ENCODE measurements around the gene SLC38A3.
"Not testable (repeated sequence)": the region's sequence is repeated elsewhere in the genome, so short reads cannot be mapped to it uniquely, and the experiment has no call there.

The SLC38A3 gene

DNA sequence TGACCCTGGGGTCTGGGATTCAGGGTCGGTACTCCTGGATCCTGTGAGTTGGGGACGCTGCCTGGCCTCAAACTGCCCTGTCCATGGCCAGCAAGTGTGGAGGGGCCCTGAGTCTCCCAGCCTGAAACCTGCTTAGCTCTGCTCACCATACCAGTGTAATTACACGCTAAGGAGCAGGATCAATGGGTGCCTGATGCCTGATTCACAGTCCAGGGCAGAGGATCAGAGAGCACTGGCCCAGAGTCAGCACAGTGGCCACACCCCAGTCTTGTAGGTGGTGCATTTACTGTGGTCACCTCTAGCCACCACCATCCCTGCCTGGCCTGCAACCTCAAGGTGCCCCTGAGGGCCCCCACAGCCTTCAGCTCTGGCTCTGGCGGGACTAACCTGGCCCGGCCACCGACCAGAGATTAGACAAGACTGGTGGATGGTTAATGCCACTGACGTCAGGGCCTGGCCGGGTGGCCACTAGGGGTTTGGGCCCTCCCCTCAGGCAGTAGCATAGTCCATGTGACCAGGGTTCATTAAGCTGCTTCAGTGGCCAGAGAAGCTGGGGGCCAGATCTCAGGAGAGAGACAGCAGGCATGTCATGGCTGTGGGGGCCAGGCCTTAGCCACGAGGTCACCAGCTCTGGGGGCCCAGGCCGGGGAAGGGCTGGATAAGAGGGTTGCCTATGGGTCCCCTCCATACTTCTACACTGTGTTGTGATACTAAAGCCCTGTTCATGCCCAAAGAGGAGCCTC is 3.3 kb upstream of the SLC38A3 start:
- no peak overlapping the region for H3K4me3 Mint-ChIP-seq
- ATAC-seq (replicated peaks; ENCODE audit: extremely low read depth, poor library complexity, severe bottlenecking) (no peak), DNase-seq (ENCODE audit: low spot score in 2 of 2) (no peak)
- H3K9me3 Mint-ChIP-seq, result no peaks in the 10 kb centered on the region
- H3K4me1 Mint-ChIP-seq, result no peaks in the 10 kb centered on the region
- no peak overlapping the region for H3K27ac Mint-ChIP-seq (ENCODE audit: low read depth)
- H3K27me3 Mint-ChIP-seq, result peaks cover 66% of the 10 kb centered on the region
- H3K36me3 Mint-ChIP-seq (ENCODE audit: insufficient read depth), result no peaks in the 10 kb centered on the region

DNA sequence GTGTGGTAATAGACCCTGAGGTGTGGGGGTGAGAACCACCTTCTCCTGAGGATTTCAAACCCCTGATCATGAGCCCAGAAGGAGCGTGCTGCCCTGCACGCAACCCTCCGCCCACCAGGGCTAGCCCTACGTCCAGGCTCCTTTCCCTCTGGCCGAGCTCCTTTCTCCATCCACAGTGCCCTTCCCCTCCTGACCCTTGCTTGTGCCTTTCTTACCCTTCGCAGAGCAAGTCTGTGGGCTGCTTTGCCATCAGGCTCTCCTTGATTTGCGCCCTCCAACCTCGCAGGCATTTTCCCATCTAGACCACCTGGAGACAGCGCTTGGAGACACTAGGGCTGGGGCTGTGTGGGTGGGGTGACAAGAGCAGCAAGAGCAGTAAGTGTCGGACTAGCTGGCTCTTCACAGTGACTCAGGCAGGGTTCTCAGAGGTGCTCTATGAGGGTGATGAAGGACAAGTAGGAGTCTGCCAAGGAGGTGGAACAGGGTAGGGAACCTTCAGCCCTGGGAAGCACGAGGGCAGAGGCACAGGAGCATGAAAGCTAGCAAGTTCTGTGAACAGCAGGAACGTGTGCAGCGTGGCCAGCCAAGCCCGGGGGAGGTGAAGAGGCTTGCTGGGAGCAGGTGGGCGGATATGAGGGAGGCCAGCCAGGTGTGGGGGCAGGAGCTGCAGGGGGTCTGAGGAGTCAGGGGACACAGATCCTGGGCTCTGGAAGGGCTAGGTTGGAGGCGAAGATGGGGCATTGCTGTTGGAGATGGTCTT is 2.5 kb upstream of the SLC38A3 start:
- Mint-ChIP-seq H3K27ac (ENCODE audit: low read depth) (no peak overlapping the region), H3K4me1 (no peaks in the 10 kb centered on the region), H3K27me3 (peaks cover 71% of the 10 kb centered on the region), H3K9me3 (no peaks in the 10 kb centered on the region), H3K4me3 (no peak overlapping the region), H3K36me3 (ENCODE audit: insufficient read depth) (no peaks in the 10 kb centered on the region)
- no peak for ATAC-seq (replicated peaks; ENCODE audit: extremely low read depth, poor library complexity, severe bottlenecking)
- no peak for DNase-seq (ENCODE audit: low spot score in 2 of 2)

DNA sequence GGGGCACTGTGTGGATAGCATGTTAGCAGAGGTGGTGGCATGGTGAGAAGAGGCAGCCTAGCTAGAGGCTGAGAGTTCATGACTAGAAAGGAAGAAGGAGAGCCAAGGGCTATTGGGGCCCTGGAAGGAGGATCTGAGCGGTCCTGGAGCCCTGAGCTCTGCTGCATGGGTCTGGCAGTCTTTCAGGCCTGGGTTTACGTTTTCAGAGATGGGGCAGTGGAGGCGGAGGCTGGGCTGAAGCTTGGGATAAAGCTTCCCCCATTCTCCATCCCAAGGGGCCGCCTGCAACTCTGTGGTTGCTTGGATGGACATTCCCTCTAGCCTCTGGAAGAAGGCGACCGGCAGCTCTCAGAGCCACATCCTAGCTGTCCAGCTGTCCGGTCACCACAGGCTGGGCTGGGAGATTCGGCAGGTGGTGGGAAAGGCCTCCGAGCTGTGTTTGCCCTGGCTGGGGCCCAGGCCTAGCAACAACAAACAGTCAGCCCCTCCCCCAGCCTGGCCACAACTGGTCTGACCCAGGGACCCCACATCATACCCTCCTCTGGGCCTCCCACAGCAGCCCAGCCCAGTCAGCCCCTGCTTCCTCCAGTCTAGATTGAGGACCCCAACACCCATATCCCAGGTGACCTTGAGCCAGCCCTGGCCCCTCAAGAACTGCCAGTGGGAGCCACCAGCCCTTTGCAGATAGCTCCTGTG is 1.8 kb upstream of the SLC38A3 start:
- Mint-ChIP-seq H3K27ac (ENCODE audit: low read depth) (no peak overlapping the region), H3K36me3 (ENCODE audit: insufficient read depth) (no peaks in the 10 kb centered on the region), H3K27me3 (peaks cover 73% of the 10 kb centered on the region), H3K9me3 (no peaks in the 10 kb centered on the region), H3K4me1 (no peaks in the 10 kb centered on the region), H3K4me3 (no peak overlapping the region)
- ATAC-seq (replicated peaks; ENCODE audit: extremely low read depth, poor library complexity, severe bottlenecking), result no peak
- DNase-seq (ENCODE audit: low spot score in 2 of 2), result no peak

DNA sequence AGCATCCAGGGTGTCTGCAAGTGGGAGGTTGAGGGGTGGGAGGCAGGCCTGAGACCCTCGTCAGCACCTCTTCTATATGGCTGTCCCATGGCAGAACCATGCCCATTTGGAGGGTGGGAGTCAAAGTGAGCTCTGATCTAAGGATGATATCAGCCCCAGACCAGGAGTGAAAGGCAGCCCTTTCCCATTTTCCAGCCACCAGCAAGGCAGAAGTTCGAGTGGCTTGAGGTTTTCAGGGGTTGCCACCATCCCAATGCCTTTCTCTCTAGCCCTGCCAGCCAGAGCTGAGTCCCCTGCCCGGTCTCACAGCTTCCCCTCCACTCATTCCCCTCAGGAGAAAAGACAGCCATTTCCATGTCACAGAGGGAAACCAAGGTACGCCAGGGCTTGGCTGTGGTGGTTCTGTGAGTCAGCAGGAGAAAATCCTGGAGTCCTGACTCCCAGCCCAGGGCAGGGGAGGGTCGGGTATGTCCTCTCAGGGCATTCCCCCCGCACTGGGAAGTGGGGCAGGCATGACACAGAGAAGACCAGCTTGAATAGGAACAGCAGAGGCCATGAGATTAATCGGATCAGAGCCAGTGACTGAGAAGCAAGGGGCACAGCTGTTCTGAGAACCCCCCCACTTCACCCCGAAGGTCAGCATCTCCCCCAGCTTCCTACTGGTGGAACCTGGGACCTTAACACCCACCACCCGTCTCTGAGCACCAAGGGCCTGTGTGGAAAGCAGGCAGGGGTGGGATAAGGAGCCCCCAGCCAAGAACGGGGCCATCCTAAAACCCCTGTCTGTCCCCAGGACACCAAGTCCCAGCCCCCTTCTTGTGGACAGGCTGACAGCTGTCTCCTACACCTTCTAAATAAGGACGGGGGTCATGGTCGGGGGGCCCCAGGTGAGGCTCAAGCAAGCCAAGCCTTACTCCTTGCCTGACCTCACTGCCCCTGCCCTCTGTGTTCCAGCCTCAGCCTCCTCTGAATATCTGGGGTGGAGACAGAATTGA is 965 bp upstream of the SLC38A3 start:
- Mint-ChIP-seq H3K36me3 (ENCODE audit: insufficient read depth) (no peaks in the 10 kb centered on the region), H3K9me3 (no peaks in the 10 kb centered on the region), H3K4me1 (no peaks in the 10 kb centered on the region), H3K4me3 (no peak overlapping the region), H3K27ac (ENCODE audit: low read depth) (no peak overlapping the region), H3K27me3 (peaks cover 73% of the 10 kb centered on the region)
- no peak for DNase-seq (ENCODE audit: low spot score in 2 of 2)
- ATAC-seq (replicated peaks; ENCODE audit: extremely low read depth, poor library complexity, severe bottlenecking), result no peak

DNA sequence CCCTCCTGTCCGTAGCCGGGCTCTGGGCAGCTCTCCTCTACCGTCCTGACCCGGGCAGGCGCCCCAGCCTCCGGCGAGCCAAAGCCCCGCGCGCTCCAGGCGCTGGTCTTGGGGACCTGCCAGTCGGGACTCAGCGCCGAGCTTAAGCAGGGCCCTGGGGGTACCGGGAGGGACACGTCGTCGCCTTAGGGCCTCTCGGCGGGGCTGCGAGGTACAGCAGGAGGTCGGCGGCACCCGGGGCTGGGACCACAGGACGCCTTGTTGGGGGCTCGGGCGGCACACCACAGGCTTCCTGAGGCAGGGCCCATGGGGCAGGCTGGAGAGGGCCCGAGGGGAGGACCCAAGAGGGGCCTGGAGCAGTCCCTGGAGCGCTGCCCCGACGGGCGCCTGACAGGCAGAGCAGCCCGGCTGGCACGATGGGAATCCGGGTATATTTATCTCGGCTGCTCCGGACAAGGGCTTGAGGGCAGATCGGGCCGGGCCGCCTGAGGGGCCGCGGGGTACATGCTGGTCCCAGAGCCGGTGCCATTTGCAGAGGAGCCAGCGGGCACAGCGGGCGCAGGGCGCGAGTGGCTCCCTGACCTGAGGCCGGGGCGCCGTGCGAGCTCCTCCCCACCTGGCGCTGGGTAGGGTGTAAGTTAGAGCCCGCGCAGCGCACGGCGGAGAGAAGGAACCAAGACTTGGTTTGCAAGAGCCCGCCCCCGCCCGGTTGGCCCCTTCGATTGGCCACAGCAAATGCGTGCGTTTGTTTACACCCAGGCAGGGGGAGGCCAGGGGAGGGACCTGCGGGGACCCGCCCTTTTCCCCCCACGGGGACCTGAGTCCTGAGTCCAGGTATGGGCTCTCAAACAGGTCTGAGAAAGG is 574 bp downstream of the SLC38A3 start:
- Mint-ChIP-seq H3K4me3 (peak overlapping the region; percentile 6), H3K4me1 (no peaks in the 10 kb centered on the region), H3K27ac (ENCODE audit: low read depth) (no peak overlapping the region), H3K36me3 (ENCODE audit: insufficient read depth) (no peaks in the 10 kb centered on the region), H3K27me3 (peaks cover 65% of the 10 kb centered on the region), H3K9me3 (no peaks in the 10 kb centered on the region)
- DNase-seq (ENCODE audit: low spot score in 2 of 2) (no peak), ATAC-seq (replicated peaks; ENCODE audit: extremely low read depth, poor library complexity, severe bottlenecking) (peak; percentile 50)

DNA sequence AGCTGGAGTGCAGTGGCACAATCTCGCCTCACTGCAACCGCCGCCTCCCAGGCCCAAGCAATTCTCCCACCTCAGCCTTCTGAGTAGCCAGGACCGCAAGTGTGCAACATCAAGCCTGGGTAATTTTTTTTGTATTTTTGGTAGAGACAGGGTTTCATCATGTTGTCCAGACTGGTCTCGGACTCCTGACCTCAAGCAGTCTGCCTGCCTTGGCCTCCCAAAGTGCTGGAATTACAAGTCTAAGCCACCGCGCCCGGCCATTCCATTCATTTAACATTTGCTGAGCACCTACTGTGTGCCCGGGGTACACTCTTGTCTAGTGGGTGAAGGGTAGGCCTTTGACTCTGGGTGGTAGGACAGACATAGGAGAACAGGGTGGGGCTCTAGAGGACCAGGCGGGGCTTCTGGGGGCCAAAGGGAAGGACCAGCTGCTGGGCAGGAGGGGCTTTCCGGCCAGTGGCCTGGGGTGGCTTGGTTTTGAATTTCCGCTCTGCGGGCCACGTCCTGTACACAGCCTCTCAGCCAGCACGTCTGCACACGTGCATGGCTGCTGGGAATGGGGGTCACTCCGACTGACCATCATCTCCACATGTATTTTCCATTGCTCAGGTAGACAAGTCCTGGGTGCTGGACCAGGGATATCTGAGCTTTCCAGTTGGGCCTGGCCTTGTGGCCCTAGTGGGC is 2.4 kb downstream of the SLC38A3 start:
- ATAC-seq (replicated peaks; ENCODE audit: extremely low read depth, poor library complexity, severe bottlenecking) (no peak), DNase-seq (ENCODE audit: low spot score in 2 of 2) (no peak)
- Mint-ChIP-seq H3K4me3 (no peak overlapping the region), H3K4me1 (no peaks in the 10 kb centered on the region), H3K9me3 (no peaks in the 10 kb centered on the region), H3K27ac (ENCODE audit: low read depth) (no peak overlapping the region), H3K36me3 (ENCODE audit: insufficient read depth) (no peaks in the 10 kb centered on the region), H3K27me3 (peaks cover 47% of the 10 kb centered on the region)

DNA sequence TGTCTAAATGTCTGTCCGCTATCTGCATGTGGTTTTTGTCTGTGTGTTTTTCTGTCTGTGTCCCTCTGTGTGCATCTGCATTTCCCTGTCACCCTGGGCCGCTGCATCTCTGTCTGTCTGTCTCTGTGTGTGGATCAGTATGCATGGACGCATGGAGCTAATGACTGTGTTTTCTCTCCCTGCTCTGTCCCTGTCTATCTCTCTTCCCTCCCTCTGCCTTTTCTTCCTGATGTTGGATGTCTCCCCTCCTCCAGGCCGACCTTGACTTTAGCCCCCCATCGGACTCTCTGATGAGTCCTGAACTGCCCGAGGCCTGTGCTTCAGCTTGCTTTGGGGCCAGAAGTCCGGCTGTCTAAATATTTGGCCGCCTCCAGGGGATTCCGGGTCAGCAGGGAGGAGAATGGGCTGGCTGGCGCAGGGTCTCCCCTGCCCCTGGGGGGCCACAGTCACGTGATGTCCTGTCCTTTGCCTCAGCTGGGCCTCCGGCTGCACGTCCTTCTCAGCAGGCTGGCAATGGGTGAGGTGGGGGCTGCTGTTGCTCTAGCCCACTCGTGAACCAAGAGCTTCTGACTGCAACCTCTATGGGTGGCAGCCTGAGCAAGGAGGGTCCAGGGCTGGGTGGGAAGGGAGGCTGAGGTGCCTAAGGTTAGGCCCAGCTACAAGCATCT is 3.7 kb downstream of the SLC38A3 start:
- no peak for DNase-seq (ENCODE audit: low spot score in 2 of 2)
- Mint-ChIP-seq H3K4me1 (no peaks in the 10 kb centered on the region), H3K27me3 (peaks cover 34% of the 10 kb centered on the region), H3K4me3 (no peak overlapping the region), H3K27ac (ENCODE audit: low read depth) (no peak overlapping the region), H3K9me3 (no peaks in the 10 kb centered on the region), H3K36me3 (ENCODE audit: insufficient read depth) (no peaks in the 10 kb centered on the region)
- ATAC-seq (replicated peaks; ENCODE audit: extremely low read depth, poor library complexity, severe bottlenecking), result no peak

DNA sequence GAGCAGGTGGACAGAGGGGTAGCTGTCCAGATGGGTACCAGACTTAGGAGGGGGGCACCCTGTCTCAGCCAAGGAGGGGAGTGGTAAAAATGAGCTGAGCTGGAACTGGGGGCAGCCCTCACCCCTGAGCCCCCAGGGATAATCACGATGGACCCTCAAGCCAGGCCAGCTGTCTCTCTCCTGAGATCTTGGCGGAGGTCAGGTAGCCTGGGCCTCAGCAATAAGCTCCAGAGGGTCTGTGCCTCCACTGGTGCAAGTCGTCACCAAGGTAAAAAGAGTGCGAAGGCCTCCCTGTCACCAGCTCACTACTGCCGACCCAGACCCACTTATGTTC is 5.1 kb downstream of the SLC38A3 start:
- Mint-ChIP-seq H3K4me3 (no peak overlapping the region), H3K36me3 (ENCODE audit: insufficient read depth) (no peaks in the 10 kb centered on the region), H3K27me3 (peaks cover 28% of the 10 kb centered on the region), H3K27ac (ENCODE audit: low read depth) (no peak overlapping the region), H3K9me3 (no peaks in the 10 kb centered on the region), H3K4me1 (no peaks in the 10 kb centered on the region)
- DNase-seq (ENCODE audit: low spot score in 2 of 2) (no peak), ATAC-seq (replicated peaks; ENCODE audit: extremely low read depth, poor library complexity, severe bottlenecking) (no peak)

DNA sequence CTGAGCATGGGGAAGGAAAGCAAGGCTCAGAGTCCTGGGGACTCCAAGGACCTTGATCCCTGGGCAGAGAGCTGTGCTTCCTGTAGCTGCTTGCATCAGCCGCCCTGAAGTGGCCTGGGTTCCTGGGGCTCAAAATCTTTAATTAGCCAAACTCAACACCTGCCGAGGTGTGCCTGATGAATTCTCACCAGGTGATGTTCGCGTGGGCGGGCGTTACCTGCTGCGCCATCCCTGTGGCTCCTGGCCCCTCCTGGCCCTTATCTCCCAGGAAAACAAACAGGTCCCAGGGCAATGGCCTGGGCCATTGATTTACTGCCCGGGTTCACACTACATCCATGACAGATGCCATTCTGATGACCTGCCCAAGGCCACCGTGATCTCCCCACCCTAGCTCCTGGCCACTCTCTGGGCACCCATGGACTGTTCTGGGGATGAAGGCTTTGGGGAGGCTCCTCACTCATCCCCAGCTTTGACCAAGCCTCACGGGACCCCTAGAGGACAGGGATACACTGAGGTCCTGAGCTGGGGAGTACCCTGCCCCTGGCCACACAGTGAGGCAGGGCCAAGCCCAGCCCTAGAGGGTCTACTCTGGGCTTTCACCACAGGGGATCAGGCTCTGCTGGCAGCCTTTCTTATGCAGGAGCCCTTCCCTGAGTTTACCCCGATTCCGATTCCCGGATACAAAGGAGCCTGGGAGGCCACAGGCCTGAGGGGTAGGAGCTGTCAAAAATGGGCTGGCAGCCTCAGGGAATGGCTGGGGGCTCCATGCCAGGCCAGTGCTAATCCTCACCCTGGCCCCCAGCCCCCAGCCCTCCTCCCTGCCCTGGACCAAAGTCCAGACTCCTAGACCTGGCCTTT is 5.7 kb downstream of the SLC38A3 start:
- Mint-ChIP-seq H3K27ac (ENCODE audit: low read depth) (no peak overlapping the region), H3K4me1 (no peaks in the 10 kb centered on the region), H3K36me3 (ENCODE audit: insufficient read depth) (no peaks in the 10 kb centered on the region), H3K4me3 (no peak overlapping the region), H3K9me3 (no peaks in the 10 kb centered on the region), H3K27me3 (peaks cover 34% of the 10 kb centered on the region)
- no peak for DNase-seq (ENCODE audit: low spot score in 2 of 2)
- no peak for ATAC-seq (replicated peaks; ENCODE audit: extremely low read depth, poor library complexity, severe bottlenecking)

DNA sequence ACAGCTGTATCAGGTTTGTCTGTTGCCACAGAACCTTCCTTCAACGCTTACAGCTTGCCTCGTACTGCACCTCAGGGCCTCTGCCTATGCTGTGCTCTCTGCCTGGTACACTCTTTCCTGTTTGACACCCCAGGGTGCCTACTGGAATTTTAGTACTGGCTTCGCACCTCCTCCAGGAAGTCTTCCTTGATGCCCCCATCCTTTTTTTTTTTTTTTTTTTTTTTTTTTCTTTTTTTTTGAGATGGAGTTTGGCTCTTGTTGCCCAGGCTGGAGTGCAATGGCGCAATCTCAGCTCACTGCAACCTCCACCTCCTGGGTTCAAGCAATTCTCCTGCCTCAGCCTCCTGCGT is 6.3 kb downstream of the SLC38A3 start:
- not testable (repeated sequence) for H3K27ac Mint-ChIP-seq (ENCODE audit: low read depth); DNase-seq (ENCODE audit: low spot score in 2 of 2); H3K36me3 Mint-ChIP-seq (ENCODE audit: insufficient read depth); H3K4me1 Mint-ChIP-seq; H3K9me3 Mint-ChIP-seq; H3K4me3 Mint-ChIP-seq; ATAC-seq (replicated peaks; ENCODE audit: extremely low read depth, poor library complexity, severe bottlenecking)
- peaks cover 31% of the 10 kb centered on the region for H3K27me3 Mint-ChIP-seq
